Brain microvascular endothelial cell (primary cell): ENCODE measurements around the gene MIER2.

ENCODE experiments used
- DNase-seq: peaks from one replicate; pipeline ENCODE4 v3.0.0-alpha.2; 2020
- H3K27ac ChIP-seq: fragments of 250-450 bp; sonication (Bioruptor Pico); 2 replicates; pipeline ENCODE4 v1.5.1; 2020; ENCODE audit warnings: mild to moderate bottlenecking, moderate library complexity
- H3K27me3 ChIP-seq: fragments of 250-450 bp; sonication (Bioruptor Pico); replicated peaks from 2 replicates; pipeline ENCODE4 v1.5.1; 2020; ENCODE audit warnings: mild to moderate bottlenecking
- H3K36me3 ChIP-seq: fragments of 250-450 bp; sonication (Bioruptor Pico); replicated peaks from 2 replicates; pipeline ENCODE4 v1.5.1; 2020; ENCODE audit warnings: mild to moderate bottlenecking
- H3K4me3 ChIP-seq: 2 replicates; pipeline ENCODE4 v1.5.1; 2011; ENCODE audit warnings: low read depth, mild to moderate bottlenecking, control low read depth, low read length, moderate library complexity
- CTCF ChIP-seq: IDR thresholded peaks from 2 replicates; pipeline ENCODE4 v1.5.1; 2011; ENCODE audit warnings: low read depth, mild to moderate bottlenecking, moderate library complexity, low read length, control low read depth, inconsistent platforms; ENCODE audit errors: missing control alignments
- in situ Hi-C: cut with HindIII; loops from 2 replicates; pipeline ENCODE4 v1.10.0; 2017; ENCODE audit warnings: low sequenced_read_pairs, low pct_ligation_motif_present

The MIER2 gene

GRCh38 chr19:374183-374885, 29.7 kb upstream of the MIER2 start:
- no peak for DNase-seq
- Histone ChIP-seq H3K27ac (no peak overlapping the region), H3K36me3 (no peaks in the 10 kb centered on the region), H3K27me3 (peaks cover 17% of the 10 kb centered on the region), H3K4me3 (no peak overlapping the region)
- no peak for TF ChIP-seq CTCF
- in situ Hi-C loops = no loop called here

GRCh38 chr19:373391-374182, 29.0 kb upstream of the MIER2 start:
- in situ Hi-C loops = no loop called here
- Histone ChIP-seq H3K36me3 (no peaks in the 10 kb centered on the region), H3K27ac (no peak overlapping the region), H3K27me3 (peaks cover 17% of the 10 kb centered on the region), H3K4me3 (no peak overlapping the region)
- TF ChIP-seq CTCF = no peak
- DNase-seq = no peak

GRCh38 chr19:372306-372890, 27.8 kb upstream of the MIER2 start:
- H3K4me3 ChIP-seq = no peak overlapping the region

GRCh38 chr19:371501-372168, 27.0 kb upstream of the MIER2 start:
- Histone ChIP-seq H3K27ac (no peak overlapping the region), H3K4me3 (no peak overlapping the region), H3K36me3 (no peaks in the 10 kb centered on the region), H3K27me3 (peaks cover 17% of the 10 kb centered on the region)
- in situ Hi-C loops = no loop called here
- TF ChIP-seq CTCF = no peak
- no peak for DNase-seq

More at GRCh38 chr19:372306-372890, 27.8 kb upstream of the MIER2 start:
- Histone ChIP-seq H3K27ac (no peak overlapping the region), H3K27me3 (peaks cover 17% of the 10 kb centered on the region), H3K36me3 (no peaks in the 10 kb centered on the region)
- peak; percentile 3 for DNase-seq
- no peak for TF ChIP-seq CTCF
- in situ Hi-C loops = no loop called here

GRCh38 chr19:370641-371330, 26.2 kb upstream of the MIER2 start:
- no peak overlapping the region for H3K4me3 ChIP-seq
- no peaks in the 10 kb centered on the region for H3K36me3 ChIP-seq
- no peak for DNase-seq
- in situ Hi-C loops = no loop called here
- no peak for TF ChIP-seq CTCF
- no peak overlapping the region for H3K27ac ChIP-seq
- peaks cover 17% of the 10 kb centered on the region for H3K27me3 ChIP-seq
